Measurements from ENCODE around the gene EFEMP1.

GRCh38 chr2:55951533-55951932, 28.0 kb upstream of the EFEMP1 start:
- TF ChIP-seq, protein P1, sequence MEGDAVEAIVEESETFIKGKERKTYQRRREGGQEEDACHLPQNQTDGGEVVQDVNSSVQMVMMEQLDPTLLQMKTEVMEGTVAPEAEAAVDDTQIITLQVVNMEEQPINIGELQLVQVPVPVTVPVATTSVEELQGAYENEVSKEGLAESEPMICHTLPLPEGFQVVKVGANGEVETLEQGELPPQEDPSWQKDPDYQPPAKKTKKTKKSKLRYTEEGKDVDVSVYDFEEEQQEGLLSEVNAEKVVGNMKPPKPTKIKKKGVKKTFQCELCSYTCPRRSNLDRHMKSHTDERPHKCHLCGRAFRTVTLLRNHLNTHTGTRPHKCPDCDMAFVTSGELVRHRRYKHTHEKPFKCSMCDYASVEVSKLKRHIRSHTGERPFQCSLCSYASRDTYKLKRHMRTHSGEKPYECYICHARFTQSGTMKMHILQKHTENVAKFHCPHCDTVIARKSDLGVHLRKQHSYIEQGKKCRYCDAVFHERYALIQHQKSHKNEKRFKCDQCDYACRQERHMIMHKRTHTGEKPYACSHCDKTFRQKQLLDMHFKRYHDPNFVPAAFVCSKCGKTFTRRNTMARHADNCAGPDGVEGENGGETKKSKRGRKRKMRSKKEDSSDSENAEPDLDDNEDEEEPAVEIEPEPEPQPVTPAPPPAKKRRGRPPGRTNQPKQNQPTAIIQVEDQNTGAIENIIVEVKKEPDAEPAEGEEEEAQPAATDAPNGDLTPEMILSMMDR (conservative IDR thresholded peaks at IDR 0.05; ENCODE audit: low read length) = no peak
- TF ChIP-seq EZH2phosphoT487 (IDR thresholded peaks at IDR 0.05; ENCODE audit: borderline replicate concordance, low read depth, low read length) = no peak
